Endothelial cell (in vitro differentiated cells): Measurements from ENCODE around the gene SSU72. TPM values are rescaled to one million over a fixed set of nuclear protein-coding genes. Genes with fewer than 3 reads are reported as not detected.

ENCODE experiments used
- DNase-seq: peaks from one replicate; pipeline ENCODE4 v3.0.0; 2021; ENCODE audit warnings: low spot score
- H3K27ac Mint-ChIP-seq: one replicate; pipeline ENCODE4 v1.8.0; 2021; ENCODE audit warnings: mixed read lengths, inconsistent platforms; ENCODE audit not compliant: unreplicated experiment
- H3K27me3 Mint-ChIP-seq: one replicate; pipeline ENCODE4 v1.8.0; 2021; ENCODE audit warnings: mild to moderate bottlenecking, moderate library complexity, mixed read lengths, inconsistent platforms; ENCODE audit not compliant: unreplicated experiment
- H3K36me3 Mint-ChIP-seq: one replicate; pipeline ENCODE4 v1.8.0; 2021; ENCODE audit warnings: mild to moderate bottlenecking, low read depth, mixed read lengths, inconsistent platforms; ENCODE audit not compliant: unreplicated experiment
- H3K4me1 Mint-ChIP-seq: one replicate; pipeline ENCODE4 v1.8.0; 2021; ENCODE audit warnings: mild to moderate bottlenecking, mixed read lengths, inconsistent platforms; ENCODE audit not compliant: unreplicated experiment
- H3K4me3 Mint-ChIP-seq: one replicate; pipeline ENCODE4 v1.8.0; 2021; ENCODE audit warnings: mild to moderate bottlenecking, mixed read lengths, inconsistent platforms; ENCODE audit not compliant: unreplicated experiment
- H3K9me3 Mint-ChIP-seq: one replicate; pipeline ENCODE4 v1.8.0; 2021; ENCODE audit warnings: mixed read lengths, inconsistent platforms; ENCODE audit not compliant: unreplicated experiment
- total RNA-seq: library from RNA; stranded (reverse); fragmentation: NEBNext Ultra II Directional; extraction: Animal tissue kit (Norgen Biotek cat#: 25700); gene quantifications from one replicate; pipeline ENCODE4 v1.2.1, GENCODE V29; 2021; ENCODE audit not compliant: unreplicated experiment
- TF ChIP-seq, protein P1 (sequence below): fragments of 200-600 bp; sonication (generic); IDR thresholded peaks from one replicate; pipeline ENCODE4 v1.5.0; 2021; ENCODE audit warnings: antibody characterized with exemption; ENCODE audit not compliant: unreplicated experiment

Gene SSU72
- total RNA-seq, 1 donor from 2014 or later: 114 TPM

DNA sequence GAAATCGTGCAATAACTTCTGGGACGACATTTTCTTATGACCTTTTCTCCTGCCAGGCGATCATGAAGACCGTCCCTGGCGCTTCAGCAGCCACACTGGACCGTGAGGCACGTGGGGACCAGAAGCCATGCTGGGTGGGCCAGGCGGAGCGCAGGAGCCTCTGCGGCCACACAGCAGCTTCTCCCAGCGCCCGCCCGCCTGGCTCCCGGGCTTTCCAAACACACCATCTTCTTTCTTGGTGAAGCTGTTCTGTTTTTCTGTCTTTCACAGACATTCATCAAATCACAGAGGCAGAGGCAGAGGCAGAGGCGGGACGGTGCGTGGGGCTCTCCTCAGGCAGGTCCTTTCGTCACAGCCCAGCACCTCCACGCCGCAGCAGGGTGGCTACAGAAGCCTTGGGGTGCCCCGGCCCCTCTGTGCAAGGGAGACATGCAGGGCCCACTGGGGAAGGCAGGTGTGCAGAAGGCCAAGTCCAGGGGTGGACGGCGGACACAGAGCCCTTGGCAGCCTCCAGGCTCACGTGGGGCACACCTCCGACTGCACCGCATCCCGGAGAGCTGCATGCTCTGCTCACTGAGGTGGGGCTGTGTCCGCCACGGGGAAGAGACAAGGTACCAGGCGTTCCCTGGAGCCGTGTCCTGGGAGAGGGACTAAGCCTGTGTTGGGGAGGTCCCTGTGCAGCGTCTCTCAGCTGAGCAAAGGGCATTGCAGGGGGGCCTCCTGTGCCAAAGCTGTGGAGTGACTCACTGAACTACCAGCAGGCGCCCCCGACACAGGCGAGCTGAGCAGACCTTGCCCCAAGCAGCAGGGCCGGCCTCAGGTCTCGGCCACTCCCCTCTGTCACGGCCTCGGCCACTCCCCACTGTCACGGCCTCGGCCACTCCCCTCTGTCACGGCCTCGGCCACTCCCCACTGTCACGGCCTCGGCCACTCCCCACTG lies 31.6 kb downstream of the SSU72 start:
- DNase-seq: no peak
- Mint-ChIP-seq H3K4me3 (no peak overlapping the region), H3K27ac (no peak overlapping the region), H3K4me1 (peaks cover 8% of the 10 kb centered on the region), H3K27me3 (peaks cover 12% of the 10 kb centered on the region), H3K9me3 (no peaks in the 10 kb centered on the region), H3K36me3 (peaks cover 15% of the 10 kb centered on the region)
- TF ChIP-seq, protein P1, sequence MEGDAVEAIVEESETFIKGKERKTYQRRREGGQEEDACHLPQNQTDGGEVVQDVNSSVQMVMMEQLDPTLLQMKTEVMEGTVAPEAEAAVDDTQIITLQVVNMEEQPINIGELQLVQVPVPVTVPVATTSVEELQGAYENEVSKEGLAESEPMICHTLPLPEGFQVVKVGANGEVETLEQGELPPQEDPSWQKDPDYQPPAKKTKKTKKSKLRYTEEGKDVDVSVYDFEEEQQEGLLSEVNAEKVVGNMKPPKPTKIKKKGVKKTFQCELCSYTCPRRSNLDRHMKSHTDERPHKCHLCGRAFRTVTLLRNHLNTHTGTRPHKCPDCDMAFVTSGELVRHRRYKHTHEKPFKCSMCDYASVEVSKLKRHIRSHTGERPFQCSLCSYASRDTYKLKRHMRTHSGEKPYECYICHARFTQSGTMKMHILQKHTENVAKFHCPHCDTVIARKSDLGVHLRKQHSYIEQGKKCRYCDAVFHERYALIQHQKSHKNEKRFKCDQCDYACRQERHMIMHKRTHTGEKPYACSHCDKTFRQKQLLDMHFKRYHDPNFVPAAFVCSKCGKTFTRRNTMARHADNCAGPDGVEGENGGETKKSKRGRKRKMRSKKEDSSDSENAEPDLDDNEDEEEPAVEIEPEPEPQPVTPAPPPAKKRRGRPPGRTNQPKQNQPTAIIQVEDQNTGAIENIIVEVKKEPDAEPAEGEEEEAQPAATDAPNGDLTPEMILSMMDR: no peak

DNA sequence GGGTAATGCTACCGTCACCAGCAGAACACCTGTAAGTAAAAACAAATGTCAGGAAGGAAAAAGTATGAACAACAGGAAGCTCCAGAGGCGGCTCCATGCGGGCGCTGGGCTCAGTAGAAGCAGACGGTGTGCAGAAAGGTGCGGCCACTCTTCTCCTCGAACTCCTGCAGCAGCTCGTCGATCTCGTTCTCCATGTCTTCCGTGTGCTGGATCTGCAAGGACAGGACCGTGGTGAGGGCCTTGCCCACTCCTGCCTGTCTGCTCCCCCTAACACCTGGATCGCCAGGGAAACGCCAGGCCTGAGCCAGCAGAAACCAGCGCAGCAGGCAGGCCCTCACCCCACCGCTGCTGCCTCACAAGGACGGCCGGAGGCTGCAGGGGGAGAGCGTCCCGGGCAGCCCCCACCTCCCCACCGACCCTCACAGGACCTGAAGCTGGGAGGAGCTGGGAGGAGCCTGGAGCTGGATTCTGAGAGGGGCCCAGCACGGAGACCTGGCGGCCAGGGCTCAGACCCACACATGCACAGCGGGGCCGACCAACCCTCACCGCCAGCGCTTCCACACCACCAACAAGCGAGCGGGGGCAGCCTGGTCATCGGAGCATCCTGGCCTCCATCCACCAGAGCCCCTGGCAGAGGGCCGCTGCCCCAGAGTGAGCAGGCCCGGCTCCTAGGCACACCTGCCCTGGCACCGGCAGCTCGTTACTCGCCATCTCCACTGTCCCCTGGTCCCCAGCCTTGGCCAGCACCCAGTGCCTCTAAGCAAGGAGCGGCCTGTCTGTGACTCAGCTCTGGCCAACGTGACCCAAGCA lies 32.5 kb downstream of the SSU72 start:
- Mint-ChIP-seq H3K27me3 (peaks cover 19% of the 10 kb centered on the region), H3K9me3 (no peaks in the 10 kb centered on the region), H3K27ac (no peak overlapping the region), H3K36me3 (peaks cover 15% of the 10 kb centered on the region), H3K4me3 (peak overlapping the region; percentile 60), H3K4me1 (peaks cover 8% of the 10 kb centered on the region)
- no peak for DNase-seq
- TF ChIP-seq, protein P1: no peak

DNA sequence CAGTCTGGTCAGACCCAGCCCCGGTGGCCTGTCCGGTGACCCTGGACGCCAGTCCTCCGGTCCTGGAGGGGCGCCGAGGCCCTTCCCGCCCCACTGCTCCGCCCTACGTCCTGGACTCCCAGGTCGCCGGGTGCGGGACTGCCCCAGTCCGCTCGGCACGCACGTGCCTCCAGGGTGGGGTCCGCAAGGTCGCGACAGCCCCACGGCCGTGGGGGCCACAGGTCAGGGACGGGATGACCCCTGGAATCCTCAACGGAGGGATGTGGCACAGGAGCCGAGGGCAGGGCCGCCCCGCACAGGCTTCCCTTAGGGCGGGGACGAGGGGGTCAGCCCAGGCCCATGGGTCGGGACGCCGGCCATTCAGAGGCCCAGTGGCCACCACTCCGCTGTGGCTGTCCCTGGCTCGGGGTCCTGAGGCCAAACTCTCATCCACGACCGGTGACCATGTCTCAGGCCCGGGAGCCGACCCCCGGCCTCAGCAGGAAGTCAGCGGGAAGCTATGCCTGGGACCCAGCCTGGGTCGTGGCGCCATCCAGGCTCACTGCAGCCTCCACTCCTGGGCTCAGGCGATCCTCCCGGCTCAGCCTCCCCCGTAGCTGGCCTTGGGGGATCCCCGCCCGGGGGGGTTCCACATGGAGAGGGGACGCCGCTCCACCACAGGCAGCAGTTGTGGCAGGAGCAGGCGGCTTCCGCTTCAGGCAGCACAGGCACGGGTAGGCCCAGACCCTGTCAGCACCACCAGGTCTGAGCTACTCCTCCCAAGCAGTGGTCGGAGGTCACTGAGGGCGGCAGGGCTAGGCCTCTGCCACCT lies 33.6 kb downstream of the SSU72 start:
- H3K4me3 Mint-ChIP-seq: peak overlapping the region; percentile 60
- peaks cover 22% of the 10 kb centered on the region for H3K27me3 Mint-ChIP-seq
- no peaks in the 10 kb centered on the region for H3K9me3 Mint-ChIP-seq
- peak overlapping the region; percentile 42 for H3K27ac Mint-ChIP-seq
- peaks cover 8% of the 10 kb centered on the region for H3K4me1 Mint-ChIP-seq
- no peak for DNase-seq
- peaks cover 15% of the 10 kb centered on the region for H3K36me3 Mint-ChIP-seq
- TF ChIP-seq, protein P1: no peak

DNA sequence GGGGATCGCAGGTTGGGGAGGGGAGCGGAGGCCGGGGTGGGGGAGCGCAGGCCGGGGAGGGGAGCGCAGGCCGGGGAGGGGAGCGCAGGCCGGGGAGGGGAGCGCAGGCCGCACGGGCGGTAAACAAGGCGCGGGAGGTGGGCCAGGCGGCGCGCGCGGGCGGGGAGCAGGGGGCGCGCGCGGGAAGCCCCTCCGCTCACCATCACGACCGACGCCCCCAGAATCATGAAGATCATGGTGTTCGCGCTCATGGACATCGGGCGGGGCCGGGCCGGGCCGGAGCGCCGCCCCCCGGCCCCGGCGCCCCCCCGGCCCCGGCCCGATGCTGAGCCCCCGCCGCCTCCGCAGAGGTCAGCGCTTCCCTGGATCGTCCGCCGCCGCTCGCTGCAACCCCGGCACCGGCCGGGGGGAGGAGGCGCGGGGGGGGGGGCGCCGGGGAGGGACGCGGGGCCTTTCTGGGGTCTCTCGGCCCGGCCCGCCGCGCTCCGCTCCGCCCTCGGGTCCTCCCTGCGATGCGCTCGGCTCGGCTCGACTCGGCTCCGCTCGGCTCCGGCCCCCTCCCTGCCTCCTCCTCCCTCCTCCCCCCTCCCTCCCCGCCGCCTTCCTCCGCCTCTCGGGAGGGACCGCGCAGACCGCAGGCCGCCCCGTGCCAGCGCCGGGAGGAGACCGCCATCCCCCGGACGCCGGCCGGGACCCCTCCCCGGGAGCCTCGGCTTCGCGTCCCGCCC lies 34.4 kb downstream of the SSU72 start, which contains the start of gene TMEM240:
Gene TMEM240 (minus strand): TSS at position 535 of the 728 bp plus-strand sequence. CDS start 278 bp downstream, at position 257.
- H3K36me3 Mint-ChIP-seq: peaks cover 11% of the 10 kb centered on the region
- TF ChIP-seq, protein P1: no peak
- DNase-seq: peak; percentile 77
- peak within 1 kb of the TSS; percentile 42 for H3K27ac Mint-ChIP-seq
- H3K4me3 Mint-ChIP-seq: peak within 1 kb of the TSS; percentile 65
- no peaks in the 10 kb centered on the region for H3K9me3 Mint-ChIP-seq
- peaks cover 20% of the 10 kb centered on the region for H3K27me3 Mint-ChIP-seq
- H3K4me1 Mint-ChIP-seq: peaks cover 8% of the 10 kb centered on the region
